WTC11 (cell line): ENCODE measurements around the gene RIMBP2. TPM values are rescaled to one million over a fixed set of nuclear protein-coding genes. Genes with fewer than 3 reads are reported as not detected.

Source experiments
- ATAC-seq: fragments of 200-7000 bp; cut with Tn5 transposase; 2 replicates; pipeline ENCODE4 v1.10.0; 2021; ENCODE audit warnings: mild to moderate bottlenecking, moderate library complexity
- CTCF ChIA-PET: fragments of 300-600 bp; sonication (Branson Sonifier 250); formaldehyde crosslinking; loops from one replicate; lab custom pipeline; 2021; ENCODE audit warnings: antibody characterized with exemption; lab: Charles Lee
- POLR2A ChIA-PET: fragments of 350-600 bp; sonication (Branson Sonifier 250); formaldehyde crosslinking; loops from one replicate; lab custom pipeline; 2021; ENCODE audit warnings: antibody characterized with exemption; lab: Charles Lee
- DNase-seq: peaks from one replicate; pipeline ENCODE4 v3.0.0; 2021; ENCODE audit warnings: low spot score
- H3K27ac Mint-ChIP-seq: 2 replicates; pipeline ENCODE4 v1.8.0; 2021; ENCODE audit warnings: mixed read lengths
- H3K27me3 Mint-ChIP-seq: 2 replicates; pipeline ENCODE4 v1.8.0; 2021; ENCODE audit warnings: low read depth, mild to moderate bottlenecking, moderate library complexity, mixed read lengths
- H3K36me3 Mint-ChIP-seq: 2 replicates; pipeline ENCODE4 v1.8.0; 2021; ENCODE audit warnings: mixed read lengths
- H3K4me1 Mint-ChIP-seq: 2 replicates; pipeline ENCODE4 v1.8.0; 2022; ENCODE audit warnings: mixed read lengths
- H3K4me3 Mint-ChIP-seq: 2 replicates; pipeline ENCODE4 v1.8.0; 2021; ENCODE audit warnings: mild to moderate bottlenecking, moderate library complexity, mixed read lengths
- H3K9me3 Mint-ChIP-seq: 2 replicates; pipeline ENCODE4 v1.8.0; 2021; ENCODE audit warnings: mixed read lengths
- FOXK1 ChIP-seq: sonication (generic); formaldehyde crosslinking; IDR thresholded peaks from 2 replicates; pipeline ENCODE4 v1.8.0; 2022; ENCODE audit warnings: mild to moderate bottlenecking, moderate library complexity, missing genetic modification reagents
- GABPB1 ChIP-seq: sonication (generic); formaldehyde crosslinking; IDR thresholded peaks from 2 replicates; pipeline ENCODE4 v1.8.1; 2023; ENCODE audit warnings: mild to moderate bottlenecking, missing genetic modification reagents
- GTF2I ChIP-seq: fragments of 250-450 bp; sonication (Bioruptor Pico); conservative IDR thresholded peaks from 2 replicates; pipeline ENCODE4 v1.4.0; 2021; ENCODE audit warnings: mild to moderate bottlenecking
- MXD4 ChIP-seq: fragments of 250-450 bp; sonication (Bioruptor Pico); IDR thresholded peaks from 2 replicates; pipeline ENCODE4 v1.8.0; 2021; ENCODE audit warnings: mild to moderate bottlenecking, moderate library complexity, borderline replicate concordance
- NR2C2 ChIP-seq: sonication (generic); formaldehyde crosslinking; IDR thresholded peaks from 2 replicates; pipeline ENCODE4 v1.8.0; 2022; ENCODE audit warnings: mild to moderate bottlenecking, missing genetic modification reagents
- OVOL2 ChIP-seq: fragments of 250-450 bp; sonication (Bioruptor Pico); IDR thresholded peaks from 2 replicates; pipeline ENCODE4 v1.9.0; 2021; ENCODE audit warnings: mild to moderate bottlenecking, borderline replicate concordance
- TCF7 ChIP-seq: sonication (generic); formaldehyde crosslinking; IDR thresholded peaks from 2 replicates; pipeline ENCODE4 v1.8.0; 2022; ENCODE audit warnings: mild to moderate bottlenecking, low read depth, missing genetic modification reagents, moderate library complexity
- TEAD4 ChIP-seq: sonication (generic); formaldehyde crosslinking; IDR thresholded peaks from 2 replicates; pipeline ENCODE4 v1.8.0; 2022; ENCODE audit warnings: mild to moderate bottlenecking, missing genetic modification reagents
- ZBTB21 ChIP-seq: sonication (generic); formaldehyde crosslinking; IDR thresholded peaks from 2 replicates; pipeline ENCODE4 v1.8.1; 2023; ENCODE audit warnings: mild to moderate bottlenecking, missing genetic modification reagents, borderline replicate concordance
- total RNA-seq: library from RNA; stranded (reverse); gene quantifications from 3 replicates; pipeline ENCODE4 v1.2.3, GENCODE V29; 2021
- TF ChIP-seq, protein P1 (sequence below): fragments of 250-450 bp; sonication (Bioruptor Pico); IDR thresholded peaks from 2 replicates; pipeline ENCODE4 v1.8.0; 2021; ENCODE audit warnings: mild to moderate bottlenecking
- TF ChIP-seq, protein P2 (sequence below): sonication (generic); formaldehyde crosslinking; IDR thresholded peaks from 2 replicates; pipeline ENCODE4 v1.8.1; 2022; ENCODE audit warnings: mild to moderate bottlenecking, missing genetic modification reagents, moderate library complexity, borderline replicate concordance
- TF ChIP-seq, protein P3 (sequence below): sonication (generic); formaldehyde crosslinking; IDR thresholded peaks from 2 replicates; pipeline ENCODE4 v1.8.1; 2023; ENCODE audit warnings: mild to moderate bottlenecking, missing genetic modification reagents
- TF ChIP-seq, protein P4 (sequence below): sonication (generic); formaldehyde crosslinking; IDR thresholded peaks from 2 replicates; pipeline ENCODE4 v1.8.1; 2023; ENCODE audit warnings: mild to moderate bottlenecking, missing genetic modification reagents, moderate library complexity
- TF ChIP-seq, protein P5 (sequence below): sonication (generic); formaldehyde crosslinking; IDR thresholded peaks from 2 replicates; pipeline ENCODE4 v1.8.0; 2023; ENCODE audit warnings: missing genetic modification reagents, mild to moderate bottlenecking, borderline replicate concordance
- TF ChIP-seq, protein P6 (sequence below): sonication (generic); formaldehyde crosslinking; IDR thresholded peaks from 2 replicates; pipeline ENCODE4 v1.8.1; 2022; ENCODE audit warnings: low read depth, missing genetic modification reagents, borderline replicate concordance
- TF ChIP-seq, protein P7 (sequence below): fragments of 250-450 bp; sonication (Bioruptor Pico); conservative IDR thresholded peaks from 2 replicates; pipeline ENCODE4 v1.9.0; 2021; ENCODE audit warnings: mild to moderate bottlenecking
- TF ChIP-seq, protein P8 (sequence below): sonication (generic); formaldehyde crosslinking; IDR thresholded peaks from 2 replicates; pipeline ENCODE4 v1.8.1; 2023; ENCODE audit warnings: mild to moderate bottlenecking, missing genetic modification reagents, borderline replicate concordance
- TF ChIP-seq, protein P9 (sequence below): sonication (generic); formaldehyde crosslinking; IDR thresholded peaks from 2 replicates; pipeline ENCODE4 v1.8.0; 2022; ENCODE audit warnings: mild to moderate bottlenecking, missing genetic modification reagents

RIMBP2 gene
- total RNA-seq, 1 experiment from 2014 or later: 2.6 TPM

DNA sequence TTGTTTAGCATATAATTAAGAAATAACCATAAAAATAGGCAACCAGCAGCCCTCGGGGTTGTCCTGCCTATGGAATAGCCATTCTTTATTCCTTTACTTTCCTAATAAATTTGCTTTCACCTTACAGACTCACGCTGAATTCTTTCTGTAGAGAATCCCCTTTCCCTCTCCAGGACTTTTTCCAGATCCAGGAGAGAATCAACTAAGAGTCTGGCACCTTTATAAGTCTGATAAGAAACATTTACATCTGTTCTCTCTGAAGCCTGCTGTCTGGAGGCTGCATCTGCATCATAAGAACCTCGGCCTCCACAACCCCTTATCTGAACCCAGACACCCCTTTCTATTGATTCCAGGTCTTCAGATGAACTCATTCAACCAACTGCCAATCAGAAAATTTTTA, 32.3 kb downstream of the RIMBP2 start:
- DNase-seq (no peak), ATAC-seq (no peak)
- Mint-ChIP-seq H3K9me3 (no peaks in the 10 kb centered on the region), H3K4me3 (no peak overlapping the region), H3K4me1 (0 out of 2 replicates have a peak, but pooled peaks cover 2% of the 10 kb centered on the region), H3K27ac (no peak overlapping the region), H3K36me3 (no peaks in the 10 kb centered on the region), H3K27me3 (peaks cover 3% of the 10 kb centered on the region; the same call in 1 of the 2 replicates)
- CTCF ChIA-PET: no interaction called here
- TF ChIP-seq, protein P1, sequence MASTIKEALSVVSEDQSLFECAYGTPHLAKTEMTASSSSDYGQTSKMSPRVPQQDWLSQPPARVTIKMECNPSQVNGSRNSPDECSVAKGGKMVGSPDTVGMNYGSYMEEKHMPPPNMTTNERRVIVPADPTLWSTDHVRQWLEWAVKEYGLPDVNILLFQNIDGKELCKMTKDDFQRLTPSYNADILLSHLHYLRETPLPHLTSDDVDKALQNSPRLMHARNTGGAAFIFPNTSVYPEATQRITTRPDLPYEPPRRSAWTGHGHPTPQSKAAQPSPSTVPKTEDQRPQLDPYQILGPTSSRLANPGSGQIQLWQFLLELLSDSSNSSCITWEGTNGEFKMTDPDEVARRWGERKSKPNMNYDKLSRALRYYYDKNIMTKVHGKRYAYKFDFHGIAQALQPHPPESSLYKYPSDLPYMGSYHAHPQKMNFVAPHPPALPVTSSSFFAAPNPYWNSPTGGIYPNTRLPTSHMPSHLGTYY (CRISPR knock-in tag): no peak
- TF ChIP-seq ZBTB21 (CRISPR knock-in tag): no peak
- TF ChIP-seq, protein P2, sequence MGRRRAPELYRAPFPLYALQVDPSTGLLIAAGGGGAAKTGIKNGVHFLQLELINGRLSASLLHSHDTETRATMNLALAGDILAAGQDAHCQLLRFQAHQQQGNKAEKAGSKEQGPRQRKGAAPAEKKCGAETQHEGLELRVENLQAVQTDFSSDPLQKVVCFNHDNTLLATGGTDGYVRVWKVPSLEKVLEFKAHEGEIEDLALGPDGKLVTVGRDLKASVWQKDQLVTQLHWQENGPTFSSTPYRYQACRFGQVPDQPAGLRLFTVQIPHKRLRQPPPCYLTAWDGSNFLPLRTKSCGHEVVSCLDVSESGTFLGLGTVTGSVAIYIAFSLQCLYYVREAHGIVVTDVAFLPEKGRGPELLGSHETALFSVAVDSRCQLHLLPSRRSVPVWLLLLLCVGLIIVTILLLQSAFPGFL: no peak
- no peak for TF ChIP-seq GTF2I (CRISPR knock-in tag)
- TF ChIP-seq, protein P3, sequence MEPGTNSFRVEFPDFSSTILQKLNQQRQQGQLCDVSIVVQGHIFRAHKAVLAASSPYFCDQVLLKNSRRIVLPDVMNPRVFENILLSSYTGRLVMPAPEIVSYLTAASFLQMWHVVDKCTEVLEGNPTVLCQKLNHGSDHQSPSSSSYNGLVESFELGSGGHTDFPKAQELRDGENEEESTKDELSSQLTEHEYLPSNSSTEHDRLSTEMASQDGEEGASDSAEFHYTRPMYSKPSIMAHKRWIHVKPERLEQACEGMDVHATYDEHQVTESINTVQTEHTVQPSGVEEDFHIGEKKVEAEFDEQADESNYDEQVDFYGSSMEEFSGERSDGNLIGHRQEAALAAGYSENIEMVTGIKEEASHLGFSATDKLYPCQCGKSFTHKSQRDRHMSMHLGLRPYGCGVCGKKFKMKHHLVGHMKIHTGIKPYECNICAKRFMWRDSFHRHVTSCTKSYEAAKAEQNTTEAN: no peak
- TF ChIP-seq, protein P4, sequence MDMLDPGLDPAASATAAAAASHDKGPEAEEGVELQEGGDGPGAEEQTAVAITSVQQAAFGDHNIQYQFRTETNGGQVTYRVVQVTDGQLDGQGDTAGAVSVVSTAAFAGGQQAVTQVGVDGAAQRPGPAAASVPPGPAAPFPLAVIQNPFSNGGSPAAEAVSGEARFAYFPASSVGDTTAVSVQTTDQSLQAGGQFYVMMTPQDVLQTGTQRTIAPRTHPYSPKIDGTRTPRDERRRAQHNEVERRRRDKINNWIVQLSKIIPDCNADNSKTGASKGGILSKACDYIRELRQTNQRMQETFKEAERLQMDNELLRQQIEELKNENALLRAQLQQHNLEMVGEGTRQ (CRISPR knock-in tag): no peak
- no peak for TF ChIP-seq TCF7 (CRISPR knock-in tag)
- no peak for TF ChIP-seq OVOL2
- TF ChIP-seq, protein P5, sequence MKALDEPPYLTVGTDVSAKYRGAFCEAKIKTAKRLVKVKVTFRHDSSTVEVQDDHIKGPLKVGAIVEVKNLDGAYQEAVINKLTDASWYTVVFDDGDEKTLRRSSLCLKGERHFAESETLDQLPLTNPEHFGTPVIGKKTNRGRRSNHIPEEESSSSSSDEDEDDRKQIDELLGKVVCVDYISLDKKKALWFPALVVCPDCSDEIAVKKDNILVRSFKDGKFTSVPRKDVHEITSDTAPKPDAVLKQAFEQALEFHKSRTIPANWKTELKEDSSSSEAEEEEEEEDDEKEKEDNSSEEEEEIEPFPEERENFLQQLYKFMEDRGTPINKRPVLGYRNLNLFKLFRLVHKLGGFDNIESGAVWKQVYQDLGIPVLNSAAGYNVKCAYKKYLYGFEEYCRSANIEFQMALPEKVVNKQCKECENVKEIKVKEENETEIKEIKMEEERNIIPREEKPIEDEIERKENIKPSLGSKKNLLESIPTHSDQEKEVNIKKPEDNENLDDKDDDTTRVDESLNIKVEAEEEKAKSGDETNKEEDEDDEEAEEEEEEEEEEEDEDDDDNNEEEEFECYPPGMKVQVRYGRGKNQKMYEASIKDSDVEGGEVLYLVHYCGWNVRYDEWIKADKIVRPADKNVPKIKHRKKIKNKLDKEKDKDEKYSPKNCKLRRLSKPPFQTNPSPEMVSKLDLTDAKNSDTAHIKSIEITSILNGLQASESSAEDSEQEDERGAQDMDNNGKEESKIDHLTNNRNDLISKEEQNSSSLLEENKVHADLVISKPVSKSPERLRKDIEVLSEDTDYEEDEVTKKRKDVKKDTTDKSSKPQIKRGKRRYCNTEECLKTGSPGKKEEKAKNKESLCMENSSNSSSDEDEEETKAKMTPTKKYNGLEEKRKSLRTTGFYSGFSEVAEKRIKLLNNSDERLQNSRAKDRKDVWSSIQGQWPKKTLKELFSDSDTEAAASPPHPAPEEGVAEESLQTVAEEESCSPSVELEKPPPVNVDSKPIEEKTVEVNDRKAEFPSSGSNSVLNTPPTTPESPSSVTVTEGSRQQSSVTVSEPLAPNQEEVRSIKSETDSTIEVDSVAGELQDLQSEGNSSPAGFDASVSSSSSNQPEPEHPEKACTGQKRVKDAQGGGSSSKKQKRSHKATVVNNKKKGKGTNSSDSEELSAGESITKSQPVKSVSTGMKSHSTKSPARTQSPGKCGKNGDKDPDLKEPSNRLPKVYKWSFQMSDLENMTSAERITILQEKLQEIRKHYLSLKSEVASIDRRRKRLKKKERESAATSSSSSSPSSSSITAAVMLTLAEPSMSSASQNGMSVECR (CRISPR knock-in tag): no peak
- TF ChIP-seq GABPB1: no peak
- no peak for TF ChIP-seq FOXK1 (CRISPR knock-in tag)
- TF ChIP-seq, protein P6, sequence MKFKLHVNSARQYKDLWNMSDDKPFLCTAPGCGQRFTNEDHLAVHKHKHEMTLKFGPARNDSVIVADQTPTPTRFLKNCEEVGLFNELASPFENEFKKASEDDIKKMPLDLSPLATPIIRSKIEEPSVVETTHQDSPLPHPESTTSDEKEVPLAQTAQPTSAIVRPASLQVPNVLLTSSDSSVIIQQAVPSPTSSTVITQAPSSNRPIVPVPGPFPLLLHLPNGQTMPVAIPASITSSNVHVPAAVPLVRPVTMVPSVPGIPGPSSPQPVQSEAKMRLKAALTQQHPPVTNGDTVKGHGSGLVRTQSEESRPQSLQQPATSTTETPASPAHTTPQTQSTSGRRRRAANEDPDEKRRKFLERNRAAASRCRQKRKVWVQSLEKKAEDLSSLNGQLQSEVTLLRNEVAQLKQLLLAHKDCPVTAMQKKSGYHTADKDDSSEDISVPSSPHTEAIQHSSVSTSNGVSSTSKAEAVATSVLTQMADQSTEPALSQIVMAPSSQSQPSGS (CRISPR knock-in tag): no peak
- TF ChIP-seq, protein P7, sequence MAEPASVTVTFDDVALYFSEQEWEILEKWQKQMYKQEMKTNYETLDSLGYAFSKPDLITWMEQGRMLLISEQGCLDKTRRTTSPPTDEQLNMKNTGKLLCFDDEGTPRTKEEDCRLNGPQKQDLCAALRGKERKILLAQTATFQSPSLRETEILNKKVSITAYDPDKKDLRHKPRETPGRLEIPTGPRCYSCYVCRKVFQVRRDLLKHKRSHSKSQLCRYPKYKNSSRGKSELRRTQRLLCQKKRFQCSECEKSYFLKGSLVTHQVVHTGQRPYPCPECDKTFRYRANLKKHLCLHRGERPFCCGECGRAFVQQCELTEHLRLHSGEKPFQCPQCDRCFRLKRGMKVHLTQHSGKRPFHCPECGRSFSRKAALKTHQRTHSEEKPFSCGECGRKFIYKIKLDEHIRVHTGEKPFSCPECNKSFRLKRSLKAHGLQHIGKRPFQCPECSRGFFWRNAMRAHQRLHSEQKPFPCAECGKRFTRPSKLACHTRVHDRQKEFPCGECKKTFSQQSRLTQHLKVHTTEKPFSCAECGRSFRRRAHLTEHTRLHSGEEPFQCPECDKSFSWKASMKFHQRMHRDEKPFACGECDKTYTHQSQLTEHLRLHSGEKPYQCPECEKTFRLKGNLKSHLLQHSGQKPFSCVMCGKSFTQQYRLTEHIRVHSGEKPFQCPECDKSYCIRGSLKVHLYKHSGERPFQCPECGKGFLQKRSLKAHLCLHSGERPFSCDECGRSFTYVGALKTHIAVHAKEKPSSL (CRISPR knock-in tag): no peak
- TF ChIP-seq NR2C2 (CRISPR knock-in tag): no peak
- no peak for TF ChIP-seq TEAD4 (CRISPR knock-in tag)
- TF ChIP-seq, protein P8, sequence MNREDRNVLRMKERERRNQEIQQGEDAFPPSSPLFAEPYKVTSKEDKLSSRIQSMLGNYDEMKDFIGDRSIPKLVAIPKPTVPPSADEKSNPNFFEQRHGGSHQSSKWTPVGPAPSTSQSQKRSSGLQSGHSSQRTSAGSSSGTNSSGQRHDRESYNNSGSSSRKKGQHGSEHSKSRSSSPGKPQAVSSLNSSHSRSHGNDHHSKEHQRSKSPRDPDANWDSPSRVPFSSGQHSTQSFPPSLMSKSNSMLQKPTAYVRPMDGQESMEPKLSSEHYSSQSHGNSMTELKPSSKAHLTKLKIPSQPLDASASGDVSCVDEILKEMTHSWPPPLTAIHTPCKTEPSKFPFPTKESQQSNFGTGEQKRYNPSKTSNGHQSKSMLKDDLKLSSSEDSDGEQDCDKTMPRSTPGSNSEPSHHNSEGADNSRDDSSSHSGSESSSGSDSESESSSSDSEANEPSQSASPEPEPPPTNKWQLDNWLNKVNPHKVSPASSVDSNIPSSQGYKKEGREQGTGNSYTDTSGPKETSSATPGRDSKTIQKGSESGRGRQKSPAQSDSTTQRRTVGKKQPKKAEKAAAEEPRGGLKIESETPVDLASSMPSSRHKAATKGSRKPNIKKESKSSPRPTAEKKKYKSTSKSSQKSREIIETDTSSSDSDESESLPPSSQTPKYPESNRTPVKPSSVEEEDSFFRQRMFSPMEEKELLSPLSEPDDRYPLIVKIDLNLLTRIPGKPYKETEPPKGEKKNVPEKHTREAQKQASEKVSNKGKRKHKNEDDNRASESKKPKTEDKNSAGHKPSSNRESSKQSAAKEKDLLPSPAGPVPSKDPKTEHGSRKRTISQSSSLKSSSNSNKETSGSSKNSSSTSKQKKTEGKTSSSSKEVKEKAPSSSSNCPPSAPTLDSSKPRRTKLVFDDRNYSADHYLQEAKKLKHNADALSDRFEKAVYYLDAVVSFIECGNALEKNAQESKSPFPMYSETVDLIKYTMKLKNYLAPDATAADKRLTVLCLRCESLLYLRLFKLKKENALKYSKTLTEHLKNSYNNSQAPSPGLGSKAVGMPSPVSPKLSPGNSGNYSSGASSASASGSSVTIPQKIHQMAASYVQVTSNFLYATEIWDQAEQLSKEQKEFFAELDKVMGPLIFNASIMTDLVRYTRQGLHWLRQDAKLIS (CRISPR knock-in tag): no peak
- TF ChIP-seq, protein P9, sequence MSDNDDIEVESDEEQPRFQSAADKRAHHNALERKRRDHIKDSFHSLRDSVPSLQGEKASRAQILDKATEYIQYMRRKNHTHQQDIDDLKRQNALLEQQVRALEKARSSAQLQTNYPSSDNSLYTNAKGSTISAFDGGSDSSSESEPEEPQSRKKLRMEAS: no peak
- TF ChIP-seq MXD4 (CRISPR knock-in tag): no peak
- POLR2A ChIA-PET: no interaction called here
